OCI-LY7 (cell line): ENCODE measurements around the gene C12orf42. TPM values are rescaled to one million over a fixed set of nuclear protein-coding genes. Genes with fewer than 3 reads are reported as not detected.
"Not testable (repeated sequence)": the region's sequence is repeated elsewhere in the genome, so short reads cannot be mapped to it uniquely, and the experiment has no call there.

Experiments
- BruUV-seq: library from RNA; stranded (reverse); fragments of 400-500 nt; replicated peaks from 2 replicates; lab custom pipeline; 2021; lab: Mats Ljungman, UMichigan
- CTCF ChIA-PET: fragments of 300-600 bp; sonication (Branson Sonifier 250); formaldehyde crosslinking; loops from one replicate; lab custom pipeline; 2022; ENCODE audit warnings: antibody characterized with exemption; ENCODE audit not compliant: unreplicated experiment; lab: Charles Lee
- POLR2A ChIA-PET: fragments of 300-600 bp; sonication (Branson Sonifier 250); formaldehyde crosslinking; loops from one replicate; lab custom pipeline; 2022; ENCODE audit warnings: antibody characterized with exemption; lab: Charles Lee
- DNase-seq: peaks from one replicate; pipeline ENCODE4 v3.0.0-alpha.2; 2015; ENCODE audit warnings: low spot score
- H2AFZ ChIP-seq: fragments of 200-600 bp; sonication (generic), shearing (Covaris generic); 2 replicates; pipeline ENCODE4 v1.6.1; 2014; ENCODE audit warnings: mild to moderate bottlenecking, antibody characterized with exemption, low read length, moderate library complexity
- H3K27ac ChIP-seq: fragments of 200-600 bp; sonication (generic); 2 replicates; pipeline ENCODE4 v1.5.1; 2014; ENCODE audit warnings: mixed run types, low read depth, mild to moderate bottlenecking, moderate library complexity, low read length, inconsistent platforms; ENCODE audit not compliant: poor library complexity, severe bottlenecking
- H3K36me3 ChIP-seq: fragments of 200-600 bp; sonication (generic); 2 replicates; pipeline ENCODE4 v1.6.1; 2014; ENCODE audit warnings: mild to moderate bottlenecking, antibody characterized with exemption, low read length, moderate library complexity, mixed read lengths; ENCODE audit not compliant: insufficient read depth
- H3K4me1 ChIP-seq: fragments of 200-600 bp; sonication (generic); 2 replicates; pipeline ENCODE4 v1.5.1; 2014; ENCODE audit warnings: mild to moderate bottlenecking, low read length; ENCODE audit not compliant: insufficient read depth, poor library complexity, severe bottlenecking
- H3K4me2 ChIP-seq: fragments of 200-600 bp; sonication (generic); 2 replicates; pipeline ENCODE4 v1.6.1; 2014; ENCODE audit warnings: mild to moderate bottlenecking, low read length
- H3K4me3 ChIP-seq: fragments of 200-600 bp; sonication (generic); 2 replicates; pipeline ENCODE4 v1.5.1; 2014; ENCODE audit warnings: mild to moderate bottlenecking, low read depth, low read length; ENCODE audit not compliant: poor library complexity, severe bottlenecking
- H3K79me2 ChIP-seq: fragments of 200-600 bp; sonication (generic); 2 replicates; pipeline ENCODE4 v1.6.1; 2016; ENCODE audit warnings: low read depth, mild to moderate bottlenecking, low read length, moderate library complexity, mixed read lengths; ENCODE audit not compliant: insufficient read depth
- H3K9me2 ChIP-seq: fragments of 200-600 bp; sonication (generic); 2 replicates; pipeline ENCODE4 v1.6.1; 2016; ENCODE audit warnings: mild to moderate bottlenecking, low read length, mixed read lengths; ENCODE audit not compliant: insufficient read depth
- H3K9me3 ChIP-seq: fragments of 200-600 bp; sonication (generic); 2 replicates; pipeline ENCODE4 v1.6.1; 2014; ENCODE audit warnings: mild to moderate bottlenecking, mixed run types, low read length, mixed read lengths
- H4K20me1 ChIP-seq: fragments of 200-600 bp; sonication (generic); 2 replicates; pipeline ENCODE4 v1.6.1; 2014; ENCODE audit warnings: mild to moderate bottlenecking, antibody characterized with exemption, low read length, moderate library complexity, mixed read lengths; ENCODE audit not compliant: insufficient read depth
- CTCF ChIP-seq: fragments of 200-600 bp; sonication (generic); conservative IDR thresholded peaks from 2 replicates; pipeline ENCODE4 v1.5.1; 2014; ENCODE audit warnings: mild to moderate bottlenecking, antibody characterized with exemption, low read length, moderate library complexity, mixed read lengths
- EZH2phosphoT487 ChIP-seq: fragments of 200-600 bp; sonication (generic); IDR thresholded peaks from 2 replicates; pipeline ENCODE4 v1.6.1; 2018; ENCODE audit warnings: low read depth, borderline replicate concordance, mild to moderate bottlenecking, mixed run types, antibody characterized with exemption, low read length, moderate library complexity, mixed read lengths
- intact Hi-C: fragments of 100-400 bp; cut with micrococcal nuclease; formaldehyde crosslinking; loops from one replicate; pipeline ENCODE4 v1.10.0; 2022; ENCODE audit not compliant: unreplicated experiment
- total RNA-seq, 2 experiments: library from RNA; depleted of rRNA in 1 of 2; stranded (reverse); fragments of >200 nt in 1 of 2; shearing (Covaris generic) in 1 of 2; gene quantifications; 2 replicates each; pipeline ENCODE4 v1.2.3, GENCODE V29; 2014 to 2022

The C12orf42 gene
- total RNA-seq, 2 experiments from 2014 or later, result 1.2 TPM; not detected in 1

DNA sequence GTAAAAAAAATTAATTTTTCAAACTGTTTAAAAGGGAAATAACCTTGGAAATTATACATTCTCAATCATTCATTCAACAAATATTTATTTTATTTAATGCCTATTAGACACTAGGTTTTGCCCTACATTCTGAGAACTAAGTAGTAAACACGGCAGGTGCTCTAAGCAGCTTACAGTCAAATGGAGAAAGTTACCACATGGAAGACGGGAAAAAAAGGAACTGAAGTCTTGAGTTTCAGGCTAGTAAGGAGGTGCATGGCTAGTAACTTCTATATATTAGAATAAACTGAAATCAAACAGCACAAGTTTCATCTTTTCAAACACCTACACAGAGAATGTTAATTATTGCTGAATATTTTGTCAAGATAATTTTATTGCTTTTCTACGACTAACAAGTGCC, 52.9 kb downstream of the C12orf42 start:
- Histone ChIP-seq H3K4me2 (peak overlapping the region; percentile 0; the same call in 1 of the 2 replicates), H3K27ac (no peak overlapping the region), H3K36me3 (no peaks in the 10 kb centered on the region), H3K9me2 (no peaks in the 10 kb centered on the region), H3K9me3 (no peaks in the 10 kb centered on the region), H4K20me1 (no peaks in the 10 kb centered on the region), H2AFZ (peak overlapping the region; percentile 52), H3K79me2 (no peaks in the 10 kb centered on the region), H3K4me1 (peaks cover 31% of the 10 kb centered on the region), H3K4me3 (no peak overlapping the region)
- ChIA-PET POLR2A (no interaction called here), CTCF (no interaction called here)
- intact Hi-C loops, result loop anchor here (10.0 kb wide), 1 partner anchor 1508 kb away; no protein-coding TSS in a partner anchor
- no peak for DNase-seq
- BruUV-seq, result no TSS peak
- TF ChIP-seq EZH2phosphoT487, result no peak

DNA sequence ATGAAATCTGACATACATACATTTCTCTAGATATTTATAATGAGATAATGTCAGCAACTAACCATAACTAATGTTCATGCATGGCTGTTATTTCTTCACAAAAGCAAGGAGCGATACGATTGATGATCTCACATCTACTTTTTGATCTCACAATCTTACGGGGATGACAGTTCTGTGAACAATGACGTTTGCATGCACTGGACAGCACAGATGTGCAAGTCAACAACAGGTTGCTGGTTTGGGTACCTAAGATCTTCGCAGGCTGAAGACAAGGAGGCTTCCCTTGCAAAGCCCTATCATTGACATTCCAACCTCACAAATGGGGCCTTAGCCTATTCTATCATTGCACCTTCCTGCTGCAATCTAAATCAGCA, 53.6 kb downstream of the C12orf42 start:
- Histone ChIP-seq H3K79me2 (no peaks in the 10 kb centered on the region), H3K4me2 (peak overlapping the region; percentile 60), H2AFZ (peak overlapping the region; percentile 52), H3K9me2 (no peaks in the 10 kb centered on the region), H3K4me1 (peaks cover 31% of the 10 kb centered on the region), H3K27ac (peak overlapping the region; percentile 87), H3K9me3 (no peaks in the 10 kb centered on the region), H3K36me3 (no peaks in the 10 kb centered on the region), H3K4me3 (peak overlapping the region; percentile 43), H4K20me1 (no peaks in the 10 kb centered on the region)
- intact Hi-C loops, result loop anchor here (10.0 kb wide), 1 partner anchor 1507 kb away; no protein-coding TSS in a partner anchor
- no peak for TF ChIP-seq EZH2phosphoT487
- TF ChIP-seq CTCF, result no peak
- POLR2A ChIA-PET, result interaction anchor here (0.6 to 1.0 kb wide), 2 partner anchors 64 to 1965 kb away, joined by 3 read pairs; no protein-coding TSS in a partner anchor
- DNase-seq, result peak; percentile 57
- no TSS peak for BruUV-seq
- CTCF ChIA-PET, result no interaction called here

GRCh38 chr12:103441437-103442181, 54.2 kb downstream of the C12orf42 start:
- TF ChIP-seq EZH2phosphoT487, result no peak
- TF ChIP-seq CTCF, result no peak
- intact Hi-C loops, result loop anchor here (10.0 kb wide), 1 partner anchor 1507 kb away; no protein-coding TSS in a partner anchor
- DNase-seq, result peak; percentile 92
- CTCF ChIA-PET, result no interaction called here
- H3K9me2 ChIP-seq, result no peaks in the 10 kb centered on the region
- no peaks in the 10 kb centered on the region for H4K20me1 ChIP-seq
- peak overlapping the region; percentile 74 for H3K4me2 ChIP-seq
- POLR2A ChIA-PET, result interaction anchor here (0.6 to 1.0 kb wide), 3 partner anchors 12 to 1964 kb away, joined by 3 read pairs; no protein-coding TSS in a partner anchor
- peak overlapping the region; percentile 87 for H3K27ac ChIP-seq
- H3K9me3 ChIP-seq, result no peaks in the 10 kb centered on the region
- peak overlapping the region; percentile 51 for H3K4me3 ChIP-seq
- no TSS peak for BruUV-seq
- H3K79me2 ChIP-seq, result no peaks in the 10 kb centered on the region
- peak overlapping the region; percentile 52 for H2AFZ ChIP-seq
- H3K36me3 ChIP-seq, result no peaks in the 10 kb centered on the region
- peaks cover 31% of the 10 kb centered on the region for H3K4me1 ChIP-seq

DNA sequence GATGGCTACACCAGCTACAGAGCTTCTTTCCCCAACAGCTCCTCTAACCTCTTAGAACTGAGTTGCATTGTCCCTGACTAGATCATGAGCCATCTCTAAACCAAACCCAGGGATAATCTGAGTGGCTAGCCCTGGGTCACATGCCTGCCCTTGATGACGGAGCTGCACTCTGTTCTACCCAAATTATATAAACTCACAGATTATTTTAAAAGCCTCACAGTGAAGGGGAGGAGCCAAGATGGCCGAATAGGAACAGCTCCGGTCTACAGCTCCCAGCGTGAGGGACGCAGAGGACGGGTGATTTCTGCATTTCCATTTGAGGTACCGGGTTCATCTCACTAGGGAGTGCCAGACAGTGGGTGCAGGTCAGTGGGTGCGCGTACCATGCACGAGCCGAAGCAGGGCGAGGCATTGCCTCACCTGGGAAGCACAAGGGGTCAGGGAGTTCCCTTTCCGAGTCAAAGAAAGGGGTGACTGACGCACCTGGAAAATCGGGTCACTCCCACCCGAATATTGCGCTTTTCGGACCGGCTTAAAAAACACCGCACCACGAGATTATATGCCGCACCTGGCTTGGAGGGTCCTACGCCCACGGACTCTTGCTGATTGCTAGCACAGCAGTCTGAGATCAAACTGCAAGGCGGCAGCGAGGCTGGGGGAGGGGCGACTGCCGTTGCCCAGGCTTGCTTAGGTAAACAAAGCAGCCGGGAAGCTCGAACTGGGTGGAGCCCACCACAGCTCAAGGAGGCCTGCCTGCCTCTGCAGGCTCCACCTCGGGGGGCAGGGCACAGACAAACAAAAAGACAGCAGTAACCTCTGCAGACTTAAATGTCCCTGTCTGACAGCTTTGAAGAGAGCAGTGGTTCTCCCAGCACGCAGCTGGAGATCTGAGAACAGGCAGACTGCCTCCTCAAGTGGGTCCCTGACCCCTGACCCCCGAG, 61.3 kb downstream of the C12orf42 start:
- CTCF ChIA-PET, POLR2A ChIA-PET, H4K20me1 ChIP-seq, intact Hi-C loops, H3K79me2 ChIP-seq, H3K36me3 ChIP-seq, H3K9me2 ChIP-seq, BruUV-seq, H3K4me1 ChIP-seq, H3K27ac ChIP-seq, H3K4me3 ChIP-seq, DNase-seq, H3K9me3 ChIP-seq, H2AFZ ChIP-seq, H3K4me2 ChIP-seq: not testable (repeated sequence)
